ENCODE measurements around the gene DDR1.

The DDR1 gene

DNA sequence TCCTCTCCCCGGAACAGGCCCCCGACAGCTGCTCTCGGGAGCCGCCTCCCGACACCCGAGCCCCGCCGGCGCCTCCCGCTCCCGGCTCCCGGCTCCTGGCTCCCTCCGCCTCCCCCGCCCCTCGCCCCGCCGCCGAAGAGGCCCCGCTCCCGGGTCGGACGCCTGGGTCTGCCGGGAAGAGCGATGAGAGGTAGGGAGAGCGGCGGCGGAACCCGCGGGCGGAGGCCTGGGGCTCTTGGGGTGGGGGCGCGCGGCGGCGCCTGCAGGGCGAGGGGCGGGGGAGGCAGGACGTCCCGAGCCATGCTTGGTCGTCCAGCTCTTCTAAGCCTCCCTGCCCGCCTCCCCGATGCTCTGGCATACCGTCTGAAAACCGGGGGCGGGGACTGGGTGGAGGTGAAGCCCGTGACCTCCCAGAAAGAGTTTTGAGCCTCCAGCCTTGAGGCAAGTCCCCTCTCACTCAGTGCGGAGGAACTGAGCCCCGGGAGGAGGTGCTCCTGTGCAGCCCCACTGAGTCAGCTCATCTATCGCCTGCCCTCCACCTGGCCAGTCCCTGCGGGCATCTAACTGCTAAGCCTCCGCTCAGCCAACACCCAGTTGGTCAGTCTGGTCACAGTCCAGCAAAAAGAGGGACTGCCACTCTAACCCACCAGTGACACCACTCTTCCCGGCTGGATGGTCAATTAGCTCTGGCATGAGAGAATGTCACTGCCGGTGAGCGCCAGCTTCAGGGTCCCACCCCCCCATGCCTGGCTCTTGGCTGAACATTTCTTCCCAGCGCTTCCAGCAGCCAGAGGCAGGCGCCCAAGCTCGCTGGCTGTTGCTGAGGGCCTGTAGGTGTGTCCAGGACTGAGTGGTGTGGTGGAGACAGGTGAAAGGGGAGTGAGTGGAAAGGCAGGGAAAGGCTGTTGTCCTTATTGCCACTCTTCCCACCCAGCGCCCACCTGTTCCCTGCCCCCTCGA lies 482 bp downstream of the DDR1 start:
- peak overlapping the region; percentile 55 for H3K4me3 ChIP-seq (ENCODE audit: insufficient read depth, low read length, poor library complexity, severe bottlenecking)
- no peak for TF ChIP-seq CTCF (IDR thresholded peaks at IDR 0.05; ENCODE audit: insufficient read depth, low read length, poor library complexity, severe bottlenecking)
- TF ChIP-seq EZH2phosphoT487 (conservative IDR thresholded peaks at IDR 0.05; ENCODE audit: low read length): no peak
- H3K27ac ChIP-seq (ENCODE audit: low read depth, low read length): no peak overlapping the region
- H3F3A ChIP-seq (ENCODE audit: insufficient read depth): no peaks in the 10 kb centered on the region
- H3K4me2 ChIP-seq (ENCODE audit: low read depth, low read length, poor library complexity, severe bottlenecking): peak overlapping the region; percentile 55
- no peaks in the 10 kb centered on the region for H3K9me3 ChIP-seq (ENCODE audit: insufficient read depth, low read length)
- no peaks in the 10 kb centered on the region for H3K9me2 ChIP-seq (replicated peaks; ENCODE audit: insufficient read depth, low read length)
- H3K27me3 ChIP-seq (ENCODE audit: low read length): no peaks in the 10 kb centered on the region
- H3K79me2 ChIP-seq (ENCODE audit: insufficient read depth, low read length): no peaks in the 10 kb centered on the region
- H3K36me3 ChIP-seq (ENCODE audit: low read length): no peaks in the 10 kb centered on the region
- no peaks in the 10 kb centered on the region for H4K20me1 ChIP-seq (ENCODE audit: low read depth, low read length)
- H3K9ac ChIP-seq (ENCODE audit: low read length): peak overlapping the region; percentile 54
- peak overlapping the region; percentile 83 for H2AFZ ChIP-seq (ENCODE audit: low read depth, low read length, severe bottlenecking)

DNA sequence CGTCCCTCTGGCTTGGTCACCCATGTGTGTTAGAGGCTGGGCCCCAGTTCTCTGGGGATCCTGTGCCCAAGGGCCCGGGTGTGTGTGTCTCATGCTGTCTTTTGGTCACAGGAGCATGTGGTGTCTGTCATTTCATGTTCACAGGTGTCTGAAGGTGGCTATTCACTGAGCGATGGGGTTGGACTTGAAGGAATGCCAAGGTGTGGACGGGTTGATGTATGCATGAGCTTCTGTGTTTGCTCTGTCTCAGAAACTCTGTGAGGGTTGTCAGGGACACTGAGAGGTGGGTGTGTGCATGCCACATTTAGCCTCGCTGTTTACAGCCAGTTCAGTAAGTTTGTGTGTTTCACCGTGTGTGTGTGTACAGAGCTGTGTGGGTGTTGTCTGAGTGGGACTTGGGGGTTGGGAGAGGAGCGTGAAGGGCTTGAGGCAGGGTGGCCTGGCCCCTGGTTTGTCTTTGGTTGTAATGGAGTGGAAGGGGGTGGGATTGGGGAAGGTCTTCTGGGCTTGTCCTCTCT lies 1.2 kb downstream of the DDR1 start:
- Histone ChIP-seq H3K9me2 (replicated peaks; ENCODE audit: insufficient read depth, low read length) (no peaks in the 10 kb centered on the region), H4K20me1 (ENCODE audit: low read depth, low read length) (no peaks in the 10 kb centered on the region), H3K27me3 (ENCODE audit: low read length) (no peaks in the 10 kb centered on the region), H3K27ac (ENCODE audit: low read depth, low read length) (no peak overlapping the region), H3K9me3 (ENCODE audit: insufficient read depth, low read length) (no peaks in the 10 kb centered on the region), H3K79me2 (ENCODE audit: insufficient read depth, low read length) (no peaks in the 10 kb centered on the region), H3K36me3 (ENCODE audit: low read length) (no peaks in the 10 kb centered on the region), H3K4me3 (ENCODE audit: insufficient read depth, low read length, poor library complexity, severe bottlenecking) (no peak overlapping the region), H3F3A (ENCODE audit: insufficient read depth) (no peaks in the 10 kb centered on the region), H2AFZ (ENCODE audit: low read depth, low read length, severe bottlenecking) (no peak overlapping the region), H3K4me2 (ENCODE audit: low read depth, low read length, poor library complexity, severe bottlenecking) (no peak overlapping the region), H3K9ac (ENCODE audit: low read length) (no peak overlapping the region)
- TF ChIP-seq EZH2phosphoT487 (conservative IDR thresholded peaks at IDR 0.05; ENCODE audit: low read length): no peak

DNA sequence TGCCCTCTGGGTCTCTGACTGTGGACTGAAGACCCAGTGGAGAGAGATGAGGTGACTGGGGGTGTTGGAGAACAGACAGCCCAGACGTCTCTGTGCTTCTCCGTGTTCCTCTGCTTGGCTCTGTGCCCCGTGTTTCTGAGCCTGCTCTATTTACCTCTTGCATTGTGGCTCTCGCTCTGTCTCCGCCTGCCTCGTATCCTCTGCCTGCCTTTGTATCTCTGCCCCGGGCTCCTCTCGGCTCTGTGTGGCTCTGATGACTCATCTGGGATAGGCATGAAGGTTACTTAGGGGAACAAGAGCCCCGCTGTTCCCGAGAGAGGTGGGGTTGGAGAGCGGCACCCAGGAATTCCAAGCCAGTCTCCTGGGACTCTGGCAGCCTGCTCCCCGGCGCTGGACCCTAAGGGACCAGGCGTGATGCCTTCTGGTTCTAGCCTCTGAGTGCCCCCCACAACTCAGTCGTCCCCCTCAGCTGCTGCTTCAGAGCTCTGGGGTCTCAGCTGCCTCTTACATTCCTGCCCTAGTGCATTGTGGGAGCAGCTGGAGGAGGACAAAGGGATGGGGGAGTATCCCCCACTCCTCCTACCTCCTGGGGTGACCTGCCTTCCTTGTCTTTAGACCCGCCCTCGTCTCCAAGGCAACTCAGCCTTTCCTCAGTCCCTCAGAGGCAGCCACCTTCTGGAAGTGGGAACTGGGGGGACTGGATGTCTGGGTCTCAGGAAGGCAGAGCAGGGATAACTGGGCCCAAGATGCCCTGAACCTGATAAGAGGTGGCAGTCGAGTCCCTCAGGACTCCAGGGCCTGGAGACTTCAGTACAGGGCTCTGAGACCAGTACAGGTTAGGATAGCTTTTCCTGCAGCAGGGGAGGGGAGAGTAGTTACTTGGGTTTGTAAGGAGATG lies 1.9 kb downstream of the DDR1 start:
- H3K79me2 ChIP-seq (ENCODE audit: insufficient read depth, low read length): no peaks in the 10 kb centered on the region
- no peak overlapping the region for H3K27ac ChIP-seq (ENCODE audit: low read depth, low read length)
- H3K36me3 ChIP-seq (ENCODE audit: low read length): no peaks in the 10 kb centered on the region
- no peaks in the 10 kb centered on the region for H4K20me1 ChIP-seq (ENCODE audit: low read depth, low read length)
- H3F3A ChIP-seq (ENCODE audit: insufficient read depth): no peaks in the 10 kb centered on the region
- H3K9me3 ChIP-seq (ENCODE audit: insufficient read depth, low read length): no peaks in the 10 kb centered on the region
- TF ChIP-seq CTCF (IDR thresholded peaks at IDR 0.05; ENCODE audit: insufficient read depth, low read length, poor library complexity, severe bottlenecking) (no peak), EZH2phosphoT487 (conservative IDR thresholded peaks at IDR 0.05; ENCODE audit: low read length) (no peak)
- no peak overlapping the region for H3K9ac ChIP-seq (ENCODE audit: low read length)
- no peaks in the 10 kb centered on the region for H3K27me3 ChIP-seq (ENCODE audit: low read length)
- no peak overlapping the region for H3K4me2 ChIP-seq (ENCODE audit: low read depth, low read length, poor library complexity, severe bottlenecking)
- no peak overlapping the region for H2AFZ ChIP-seq (ENCODE audit: low read depth, low read length, severe bottlenecking)
- H3K9me2 ChIP-seq (replicated peaks; ENCODE audit: insufficient read depth, low read length): no peaks in the 10 kb centered on the region
- no peak overlapping the region for H3K4me3 ChIP-seq (ENCODE audit: insufficient read depth, low read length, poor library complexity, severe bottlenecking)
